NCI-H774 (cell line): ENCODE data around the gene RFX3.

ENCODE experiments used
- DNase-seq: peaks from one replicate; lab custom pipeline; 2025; lab: John Stamatoyannopoulos, UW

Gene RFX3

DNA sequence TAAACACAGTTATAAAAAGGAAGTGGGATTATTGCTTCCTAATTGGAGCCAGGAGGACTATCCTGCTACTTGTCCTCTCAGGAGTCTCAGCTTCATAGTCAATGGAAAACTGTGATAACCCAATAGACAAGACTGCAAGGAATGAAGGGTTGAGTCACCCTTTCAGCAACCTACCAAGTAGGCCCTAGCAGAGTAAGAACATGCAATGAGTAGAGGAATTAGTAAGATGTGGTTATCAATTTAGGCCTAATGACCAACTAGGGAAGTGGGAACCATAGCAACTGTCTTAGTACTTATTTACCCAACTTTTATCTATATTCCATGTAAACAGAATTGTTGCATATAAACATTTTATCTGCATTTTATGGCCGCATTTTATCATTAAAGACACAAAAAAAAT is 310.1 kb downstream of the RFX3 start:
- DNase-seq = no peak

DNA sequence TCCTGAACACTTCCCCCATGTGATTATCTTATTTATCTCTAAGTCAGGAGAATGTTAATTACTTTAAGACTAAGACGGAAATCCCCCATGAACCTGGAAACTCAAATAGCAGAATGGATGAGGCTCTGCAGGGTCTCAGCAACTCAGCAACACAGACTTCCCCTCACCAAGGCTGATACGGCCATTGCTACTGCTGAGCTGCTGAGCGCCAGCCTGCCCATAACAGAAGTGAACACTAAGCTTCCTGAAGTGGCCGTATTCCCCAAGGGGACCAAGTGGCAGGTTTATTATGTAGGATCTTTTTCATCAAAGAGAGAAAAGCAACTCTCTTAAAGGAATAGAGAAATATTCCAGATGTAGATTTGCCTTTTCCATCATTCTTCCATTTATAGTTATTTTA is 311.1 kb downstream of the RFX3 start:
- no peak for DNase-seq

DNA sequence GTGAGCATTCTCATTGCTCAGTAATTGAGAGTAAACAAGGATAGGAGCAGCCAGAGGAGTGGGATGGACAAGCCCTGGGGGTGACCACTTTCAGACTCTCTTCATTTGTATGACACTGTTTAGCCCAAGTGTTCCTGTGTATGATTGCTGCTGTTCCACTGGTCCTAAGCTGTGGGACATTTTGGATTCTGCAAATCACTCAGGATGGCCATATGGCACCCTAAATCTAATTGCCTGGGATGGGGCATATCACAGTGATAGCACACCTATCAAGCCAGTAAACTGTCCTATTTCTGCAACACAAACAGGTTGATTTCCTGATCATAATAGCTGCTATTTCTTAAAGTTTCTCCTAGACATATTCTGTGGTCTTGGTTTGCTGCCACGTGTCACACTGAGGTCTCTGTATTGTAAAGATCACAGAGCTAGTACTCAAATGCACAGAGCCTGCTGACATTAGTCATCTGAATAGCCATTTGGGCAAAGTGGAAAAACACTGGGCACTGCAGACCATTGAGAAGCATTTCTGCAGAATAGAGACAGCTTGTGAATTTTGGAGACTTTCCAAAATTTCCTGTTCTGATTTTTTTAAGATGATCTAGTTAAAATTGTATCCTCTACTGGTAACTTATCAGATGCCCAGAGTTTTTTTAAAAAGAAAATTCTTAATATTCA is 320.2 kb downstream of the RFX3 start:
- DNase-seq = no peak

DNA sequence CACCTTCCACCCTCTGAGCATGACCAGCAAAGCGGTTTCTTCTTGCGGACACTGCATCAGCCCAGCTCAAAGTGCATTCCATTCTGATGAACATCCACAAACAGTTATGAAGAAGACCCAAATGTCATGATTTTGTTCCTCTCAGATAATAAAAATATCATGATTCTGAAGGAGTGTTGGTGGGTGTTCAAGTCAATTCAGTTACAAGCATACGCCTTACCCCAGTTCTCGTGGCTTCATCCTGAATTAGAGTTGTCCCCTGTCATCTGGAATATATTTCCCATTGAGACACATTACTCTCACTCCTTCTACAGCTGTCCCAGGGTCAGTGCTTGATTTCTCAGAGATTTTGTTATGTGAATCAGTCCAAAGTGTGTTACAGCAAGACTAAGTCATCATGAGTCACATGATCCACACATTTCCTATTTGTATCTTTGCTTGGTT is 325.4 kb downstream of the RFX3 start:
- no peak for DNase-seq

DNA sequence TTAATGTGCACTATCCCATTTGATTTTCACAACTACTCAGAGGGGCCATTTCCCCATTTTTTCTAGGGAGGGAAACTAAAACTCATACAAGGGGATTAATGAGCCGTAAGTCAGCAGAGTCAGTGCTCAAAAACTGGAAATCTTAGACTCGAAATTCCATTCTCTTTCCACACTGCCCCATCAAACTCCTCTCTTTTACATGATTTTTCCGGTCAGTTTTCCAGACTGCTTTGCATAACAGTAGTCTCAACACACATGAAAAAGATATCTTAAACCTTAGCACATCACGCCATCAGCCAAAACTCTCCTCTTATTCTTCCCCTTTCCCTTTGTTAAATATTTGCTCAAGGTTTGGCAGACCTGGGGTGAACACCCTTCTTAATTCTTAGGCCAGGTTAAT is 332.0 kb downstream of the RFX3 start:
- DNase-seq = no peak

DNA sequence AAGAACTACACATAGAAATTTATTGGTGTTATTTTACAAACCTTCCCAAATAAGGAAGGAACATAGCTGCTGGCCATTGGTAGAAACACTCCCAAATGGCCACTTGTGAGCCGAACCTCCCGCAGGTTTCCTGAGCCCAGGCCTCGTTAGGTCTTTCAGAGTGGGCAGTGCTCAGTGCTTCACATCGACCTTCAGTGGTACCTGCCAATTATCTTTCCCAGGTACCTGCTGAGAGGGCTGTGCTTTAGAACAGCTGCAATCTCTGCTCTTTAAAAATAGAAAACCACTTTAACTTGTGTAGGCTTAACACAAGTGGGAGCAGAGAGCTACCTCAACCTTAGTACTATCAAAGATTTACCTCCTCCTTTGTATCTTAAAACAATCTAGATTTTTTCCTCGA is 334.1 kb downstream of the RFX3 start:
- DNase-seq = peak; percentile 14

DNA sequence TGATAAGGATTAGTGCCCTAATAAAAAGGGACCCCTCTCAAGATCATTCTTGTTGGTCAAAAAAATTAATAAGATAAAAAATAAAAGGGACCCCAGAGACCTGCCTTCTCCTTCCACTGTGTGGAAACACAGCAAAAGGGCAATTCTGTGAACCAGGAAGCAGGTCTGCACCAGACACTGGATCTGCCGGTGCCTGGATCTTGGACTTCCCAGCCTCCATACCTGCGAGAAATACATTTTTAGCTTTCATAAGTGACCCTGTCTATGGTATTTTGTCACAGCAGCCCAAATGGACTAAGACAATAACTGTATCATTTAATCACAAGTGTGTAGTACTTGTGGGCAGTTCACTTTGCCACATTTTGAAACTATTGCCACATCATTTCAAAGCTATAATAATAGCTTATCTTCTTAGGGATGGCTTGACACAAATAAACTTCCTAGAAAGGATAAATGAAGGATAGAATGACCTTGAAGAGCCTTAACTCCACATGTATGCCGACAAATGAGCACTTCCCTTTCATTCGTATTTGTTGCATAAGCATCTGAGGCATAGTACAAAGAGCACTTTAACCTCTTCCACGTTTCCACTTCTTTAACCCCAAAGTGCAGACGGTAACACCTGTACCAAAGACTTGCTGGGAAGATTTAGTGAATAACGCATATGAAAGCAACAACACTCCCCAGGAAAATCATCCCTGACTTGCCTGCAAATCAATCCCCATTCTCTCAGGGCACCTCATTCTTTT is 336.5 kb downstream of the RFX3 start:
- no peak for DNase-seq

DNA sequence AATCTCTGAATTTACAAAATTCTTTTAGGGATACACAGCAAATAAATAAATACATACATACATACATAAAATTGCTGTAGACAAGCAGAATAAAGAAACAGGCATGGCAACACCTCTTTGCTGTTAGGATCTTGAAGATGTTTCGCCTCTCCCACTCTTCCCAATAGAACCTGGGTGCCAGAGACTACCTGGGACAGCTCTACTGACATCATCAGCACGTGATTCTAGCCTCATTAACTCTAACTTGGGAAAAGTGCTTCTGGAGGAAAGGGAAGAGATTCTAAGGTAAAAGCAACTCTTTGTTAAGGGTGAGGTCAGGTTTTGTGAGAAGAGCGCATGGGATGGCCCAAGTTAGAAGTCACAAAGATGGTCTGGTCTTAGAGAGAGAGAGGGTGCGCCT is 339.1 kb downstream of the RFX3 start:
- no peak for DNase-seq

DNA sequence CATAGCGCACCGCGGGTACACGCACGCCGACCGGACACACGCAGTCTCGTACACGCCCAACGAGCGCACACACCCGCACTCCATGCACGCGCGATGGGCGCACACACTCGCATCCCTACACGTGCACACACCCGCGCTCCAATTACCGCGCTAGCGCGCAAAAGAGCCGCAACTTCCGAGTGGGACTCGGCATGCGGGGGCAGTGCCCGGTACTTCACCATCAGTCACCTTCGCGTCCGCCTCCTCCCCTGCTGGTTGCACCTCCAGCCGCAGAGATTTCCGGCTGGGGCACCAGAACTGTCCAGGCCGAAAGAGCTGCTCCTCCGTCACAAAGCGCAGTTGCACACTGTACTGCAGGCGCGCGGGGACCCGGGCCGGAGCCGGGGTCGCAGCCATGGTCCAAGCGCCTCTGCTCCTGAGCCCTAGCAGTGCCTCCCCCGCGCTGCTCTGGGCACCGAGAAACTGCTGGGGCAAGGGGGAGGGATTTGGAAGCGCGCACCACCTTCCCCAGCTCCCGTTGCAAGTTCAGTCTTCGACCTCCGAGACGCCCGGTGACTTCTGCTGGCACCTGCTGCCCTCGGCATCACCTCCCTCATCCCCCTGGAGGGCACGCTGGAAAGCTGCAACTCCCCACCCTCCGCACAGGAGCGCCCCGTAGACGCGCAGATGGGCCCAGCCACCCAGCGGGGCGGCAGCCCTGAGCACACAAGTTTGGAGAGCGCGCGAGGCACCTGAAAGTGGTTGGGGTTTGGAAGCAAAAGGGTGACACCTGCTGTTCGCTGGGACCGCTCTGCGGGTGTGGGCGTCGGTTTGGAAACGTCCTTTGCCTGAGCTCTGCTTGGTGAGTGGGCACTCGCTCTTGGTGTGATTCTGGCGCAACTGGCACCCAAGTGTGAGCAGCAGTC is 344.5 kb downstream of the RFX3 start:
- peak; percentile 70 for DNase-seq

DNA sequence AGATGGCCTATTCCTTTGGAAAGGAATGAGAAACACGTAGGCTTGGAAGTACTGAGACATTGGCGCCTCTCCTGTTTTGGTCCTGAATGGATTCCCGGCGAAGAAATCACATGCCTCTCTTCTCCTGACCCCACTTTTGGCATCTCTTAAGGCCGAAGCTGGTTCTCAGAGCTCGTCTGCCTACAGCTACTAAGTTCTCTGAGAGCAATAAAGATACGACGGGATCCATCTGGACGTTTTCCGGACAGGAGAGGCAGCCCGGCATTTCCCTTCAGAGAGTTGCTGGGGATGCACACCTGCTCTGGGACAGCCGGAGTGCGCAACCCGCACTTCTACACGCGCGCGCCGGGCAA is 345.1 kb downstream of the RFX3 start:
- DNase-seq = no peak

DNA sequence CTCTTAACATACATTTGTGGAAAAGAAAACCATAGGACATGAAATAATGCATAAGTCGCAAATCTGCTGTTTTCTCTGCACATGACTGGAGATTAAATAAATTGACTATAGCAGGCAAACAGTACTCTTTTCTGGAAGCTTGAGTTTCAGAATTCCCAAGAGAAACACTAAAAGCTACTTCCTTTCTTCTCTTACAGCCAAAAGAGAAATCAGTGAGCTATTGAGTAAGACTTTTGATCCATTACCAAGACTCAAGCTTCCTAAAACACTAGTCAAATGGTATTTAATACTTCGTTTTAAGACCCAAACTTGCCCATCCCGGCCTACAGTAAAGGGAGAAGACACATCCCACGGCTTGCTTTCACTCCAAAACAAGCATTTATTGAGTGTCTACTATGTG is 346.1 kb downstream of the RFX3 start:
- DNase-seq = no peak

DNA sequence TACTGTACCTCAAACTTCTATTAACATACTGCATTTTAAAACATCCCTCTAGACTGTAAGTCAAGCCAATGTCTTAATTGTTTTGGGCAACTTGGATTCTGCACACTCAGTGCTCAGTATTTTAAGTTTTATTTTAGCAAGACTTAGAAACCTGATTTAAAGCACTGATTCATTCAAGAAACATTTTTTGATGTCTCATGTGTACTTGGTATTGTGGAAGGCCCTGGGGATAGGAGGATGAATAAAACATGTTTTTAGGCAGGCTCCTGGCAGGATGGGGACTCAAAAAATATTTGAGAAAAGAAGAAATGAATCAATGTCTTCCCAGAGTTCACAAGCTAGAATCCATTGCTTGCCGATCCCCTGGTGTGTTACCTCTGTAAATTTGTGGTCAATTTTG is 347.9 kb downstream of the RFX3 start:
- DNase-seq = no peak

DNA sequence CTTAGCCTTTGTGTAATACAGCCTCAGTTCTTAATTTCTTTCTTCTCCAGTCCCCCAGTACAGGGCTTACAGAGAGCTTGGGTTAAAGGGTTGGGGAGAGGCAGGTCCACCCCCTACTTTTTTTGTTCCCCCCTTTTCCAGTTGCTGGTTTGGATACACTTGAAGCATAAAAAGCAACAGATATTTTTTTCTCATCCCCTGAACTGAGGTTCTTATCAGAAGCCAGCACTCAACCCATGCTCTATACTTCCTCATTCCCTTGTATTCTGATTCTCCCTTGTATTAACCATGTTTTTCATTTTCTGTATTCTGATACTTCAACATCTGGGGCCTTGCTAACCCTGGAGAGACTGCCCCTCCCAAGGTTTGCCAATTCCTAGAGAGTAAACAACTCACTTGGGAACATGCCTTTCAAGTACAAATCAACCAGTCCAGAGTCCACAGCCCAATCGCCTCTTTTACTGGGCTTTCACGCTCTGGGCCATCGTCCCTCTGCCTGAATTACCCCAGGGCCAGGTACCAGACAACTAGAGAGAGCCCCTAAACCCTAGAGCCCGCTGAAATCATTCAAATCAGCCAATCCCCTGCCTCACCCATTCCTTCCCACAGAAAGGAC is 348.5 kb downstream of the RFX3 start:
- DNase-seq = no peak

DNA sequence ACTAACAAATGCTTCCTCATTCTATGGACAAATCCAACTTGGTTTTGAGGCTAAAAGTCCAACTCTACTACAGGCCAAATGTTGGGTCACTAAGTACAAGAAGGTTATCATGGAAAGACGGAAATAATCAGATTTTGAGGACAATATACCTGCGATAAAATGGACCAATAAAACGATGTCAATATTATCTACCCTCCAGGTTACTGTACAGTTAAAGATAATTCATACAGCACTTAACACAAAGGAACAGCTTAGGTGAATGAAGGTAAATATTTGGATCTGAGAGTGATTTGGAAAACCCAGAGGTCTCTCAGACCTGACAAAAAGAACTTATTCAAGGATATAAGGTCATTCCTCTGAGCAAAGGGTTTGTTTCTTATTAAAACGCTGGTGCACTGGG is 352.4 kb downstream of the RFX3 start:
- no peak for DNase-seq

DNA sequence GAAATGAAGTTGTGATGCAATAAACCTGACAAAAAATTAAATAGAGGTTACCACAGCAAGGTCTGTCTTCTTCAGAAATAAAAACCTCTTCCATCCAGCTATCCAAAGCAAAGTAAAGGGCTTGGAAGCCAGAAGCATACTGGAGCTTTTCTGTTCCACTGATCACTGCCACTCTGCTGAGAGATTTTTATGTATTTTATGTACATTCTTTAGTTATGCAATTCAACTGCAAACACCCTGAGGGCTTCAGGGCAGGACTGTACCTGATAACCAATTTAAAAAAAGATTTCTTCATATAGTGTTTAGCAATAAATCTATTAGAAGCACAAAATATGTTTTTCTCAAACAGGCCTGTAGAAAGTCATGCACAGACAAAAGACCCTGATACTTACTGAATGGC is 355.0 kb downstream of the RFX3 start:
- DNase-seq = no peak
